WTC11 (cell line): ENCODE data around the gene TRIM26. TPM values are rescaled to one million over a fixed set of nuclear protein-coding genes. Genes with fewer than 3 reads are reported as not detected.

Experiments used
- ATAC-seq: fragments of 200-7000 bp; cut with Tn5 transposase; 2 replicates; pipeline ENCODE4 v1.10.0; 2021; ENCODE audit warnings: mild to moderate bottlenecking, moderate library complexity
- CTCF ChIA-PET: fragments of 300-600 bp; sonication (Branson Sonifier 250); formaldehyde crosslinking; loops from one replicate; lab custom pipeline; 2021; ENCODE audit warnings: antibody characterized with exemption; lab: Charles Lee
- POLR2A ChIA-PET: fragments of 350-600 bp; sonication (Branson Sonifier 250); formaldehyde crosslinking; loops from one replicate; lab custom pipeline; 2021; ENCODE audit warnings: antibody characterized with exemption; lab: Charles Lee
- DNase-seq: peaks from one replicate; pipeline ENCODE4 v3.0.0; 2021; ENCODE audit warnings: low spot score
- H3K27ac Mint-ChIP-seq: 2 replicates; pipeline ENCODE4 v1.8.0; 2021; ENCODE audit warnings: mixed read lengths
- H3K27me3 Mint-ChIP-seq: 2 replicates; pipeline ENCODE4 v1.8.0; 2021; ENCODE audit warnings: low read depth, mild to moderate bottlenecking, moderate library complexity, mixed read lengths
- H3K36me3 Mint-ChIP-seq: 2 replicates; pipeline ENCODE4 v1.8.0; 2021; ENCODE audit warnings: mixed read lengths
- H3K4me1 Mint-ChIP-seq: 2 replicates; pipeline ENCODE4 v1.8.0; 2022; ENCODE audit warnings: mixed read lengths
- H3K4me3 Mint-ChIP-seq: 2 replicates; pipeline ENCODE4 v1.8.0; 2021; ENCODE audit warnings: mild to moderate bottlenecking, moderate library complexity, mixed read lengths
- H3K9me3 Mint-ChIP-seq: 2 replicates; pipeline ENCODE4 v1.8.0; 2021; ENCODE audit warnings: mixed read lengths
- ATF2 ChIP-seq: sonication (generic); formaldehyde crosslinking; IDR thresholded peaks from 2 replicates; pipeline ENCODE4 v1.8.1; 2022; ENCODE audit warnings: low read depth, missing genetic modification reagents, borderline replicate concordance
- CTCF ChIP-seq: fragments of 200-600 bp; IDR thresholded peaks from 2 replicates; pipeline ENCODE4 v1.8.0; 2022; ENCODE audit warnings: antibody characterized with exemption
- E2F4 ChIP-seq: sonication (generic); formaldehyde crosslinking; IDR thresholded peaks from 2 replicates; pipeline ENCODE4 v1.8.1; 2022; ENCODE audit warnings: low read depth, mild to moderate bottlenecking, moderate library complexity, missing genetic modification reagents, borderline replicate concordance
- FOXP4 ChIP-seq: sonication (generic); formaldehyde crosslinking; IDR thresholded peaks from 2 replicates; pipeline ENCODE4 v1.8.0; 2022; ENCODE audit warnings: mild to moderate bottlenecking, missing genetic modification reagents
- HMGXB4 ChIP-seq: sonication (generic); formaldehyde crosslinking; IDR thresholded peaks from 2 replicates; pipeline ENCODE4 v1.8.1; 2023; ENCODE audit warnings: mild to moderate bottlenecking, moderate library complexity, missing genetic modification reagents
- KAT7 ChIP-seq: sonication (generic); formaldehyde crosslinking; IDR thresholded peaks from 2 replicates; pipeline ENCODE4 v1.8.1; 2023; ENCODE audit warnings: missing genetic modification reagents, mild to moderate bottlenecking, borderline replicate concordance
- RELA ChIP-seq: sonication (generic); formaldehyde crosslinking; IDR thresholded peaks from 2 replicates; pipeline ENCODE4 v1.8.1; 2022; ENCODE audit warnings: missing genetic modification reagents, mild to moderate bottlenecking, borderline replicate concordance
- SMAD4 ChIP-seq: sonication (generic); formaldehyde crosslinking; IDR thresholded peaks from 2 replicates; pipeline ENCODE4 v1.8.0; 2022; ENCODE audit warnings: mild to moderate bottlenecking, missing genetic modification reagents
- SP1 ChIP-seq: sonication (generic); formaldehyde crosslinking; conservative IDR thresholded peaks from 2 replicates; pipeline ENCODE4 v1.8.1; 2022; ENCODE audit warnings: missing genetic modification reagents
- ZNF423 ChIP-seq: fragments of 250-450 bp; sonication (Bioruptor Pico); IDR thresholded peaks from 2 replicates; pipeline ENCODE4 v2.1.2; 2022; ENCODE audit warnings: mild to moderate bottlenecking, moderate library complexity
- ZNF512 ChIP-seq: sonication (generic); formaldehyde crosslinking; IDR thresholded peaks from 2 replicates; pipeline ENCODE4 v1.8.1; 2022; ENCODE audit warnings: missing genetic modification reagents, borderline replicate concordance
- ZNF532 ChIP-seq: fragments of 250-450 bp; sonication (Bioruptor Pico); IDR thresholded peaks from 2 replicates; pipeline ENCODE4 v1.9.0; 2021; ENCODE audit warnings: mild to moderate bottlenecking, borderline replicate concordance
- total RNA-seq: library from RNA; stranded (reverse); gene quantifications from 3 replicates; pipeline ENCODE4 v1.2.3, GENCODE V29; 2021

The TRIM26 gene
- total RNA-seq, 1 experiment from 2014 or later, result 27.7 TPM

- TF ChIP-seq ZNF532 (CRISPR knock-in tag) (no peak), KAT7 (CRISPR knock-in tag) (no peak), ZNF423 (no peak), ZNF512 (CRISPR knock-in tag) (no peak), ATF2 (no peak), SMAD4 (peak; percentile 92), HMGXB4 (CRISPR knock-in tag) (peak; percentile 76), SP1 (CRISPR knock-in tag) (0 out of 2 replicates have a peak, but pooled peaks have one; percentile 37), FOXP4 (peak; percentile 94), RELA (CRISPR knock-in tag) (no peak)
These were observed 41.3 kb downstream of the TRIM26 start (continued) for GRCh38 chr6:30171677-30172471.

GRCh38 chr6:30169658-30170614, 43.3 kb downstream of the TRIM26 start:
- DNase-seq (no peak), ATAC-seq (peak; percentile 79)
- Mint-ChIP-seq H3K36me3 (no peaks in the 10 kb centered on the region), H3K9me3 (no peaks in the 10 kb centered on the region; the same call in 1 of the 2 replicates), H3K4me1 (peaks cover 12% of the 10 kb centered on the region), H3K4me3 (no peak overlapping the region), H3K27ac (no peak overlapping the region), H3K27me3 (peaks cover 78% of the 10 kb centered on the region)
- TF ChIP-seq E2F4 (no peak), CTCF (peak; percentile 74)
- CTCF ChIA-PET, result interaction anchor here (0.9 to 3.5 kb wide), 3 partner anchors 14 to 67 kb away, joined by 4 to 25 read pairs (median 5); no protein-coding TSS in a partner anchor
- POLR2A ChIA-PET, result no interaction called here
